Measurements from ENCODE around the gene PRSS22. TPM values are rescaled to one million over a fixed set of nuclear protein-coding genes. Genes with fewer than 3 reads are reported as not detected.

The PRSS22 gene
- polyA plus RNA-seq, 3 donors from 2014 or later: 0.23 to 0.40 TPM; not detected in 1

GRCh38 chr16:2827831-2828520 lies 30.0 kb downstream of the PRSS22 start:
- H3K27me3 Mint-ChIP-seq (ENCODE audit: low read depth in 3 of 3): peaks cover 2 to 5% (median 2%) of the 10 kb centered on the region in 3 donors
- H3K9me3 Mint-ChIP-seq: no peaks in the 10 kb centered on the region
- H3K4me1 Mint-ChIP-seq: no peaks in the 10 kb centered on the region
- no peak overlapping the region for H3K4me3 Mint-ChIP-seq
- no peak for DNase-seq
- H3K27ac Mint-ChIP-seq: no peak overlapping the region
- H3K36me3 Mint-ChIP-seq: no peaks in the 10 kb centered on the region

GRCh38 chr16:2827374-2827791 lies 30.6 kb downstream of the PRSS22 start:
- Mint-ChIP-seq H3K4me1 (no peaks in the 10 kb centered on the region), H3K27me3 (ENCODE audit: low read depth in 3 of 3) (peaks cover 0 to 5% (median 2%) of the 10 kb centered on the region in 3 donors), H3K9me3 (no peaks in the 10 kb centered on the region), H3K4me3 (no peak overlapping the region), H3K36me3 (no peaks in the 10 kb centered on the region), H3K27ac (no peak overlapping the region)
- no peak for DNase-seq

GRCh38 chr16:2826591-2827373 lies 31.2 kb downstream of the PRSS22 start:
- H3K27me3 Mint-ChIP-seq (ENCODE audit: low read depth in 3 of 3): peaks cover 0 to 5% (median 2%) of the 10 kb centered on the region in 3 donors
- no peak overlapping the region for H3K27ac Mint-ChIP-seq
- no peaks in the 10 kb centered on the region for H3K36me3 Mint-ChIP-seq
- no peak overlapping the region for H3K4me3 Mint-ChIP-seq
- no peaks in the 10 kb centered on the region for H3K4me1 Mint-ChIP-seq
- DNase-seq: no peak
- no peaks in the 10 kb centered on the region for H3K9me3 Mint-ChIP-seq

- Mint-ChIP-seq H3K4me1 (no peaks in the 10 kb centered on the region), H3K27me3 (ENCODE audit: low read depth in 3 of 3) (peaks cover 0 to 6% (median 0%) of the 10 kb centered on the region in 3 donors), H3K36me3 (no peaks in the 10 kb centered on the region), H3K9me3 (no peaks in the 10 kb centered on the region), H3K27ac (no peak overlapping the region), H3K4me3 (no peak overlapping the region)
- DNase-seq: no peak
These were observed 32.1 kb downstream of the PRSS22 start for GRCh38 chr16:2825906-2826305.

GRCh38 chr16:2825049-2825742 lies 32.8 kb downstream of the PRSS22 start:
- no peaks in the 10 kb centered on the region for H3K36me3 Mint-ChIP-seq
- no peaks in the 10 kb centered on the region for H3K4me1 Mint-ChIP-seq
- H3K27ac Mint-ChIP-seq: no peak overlapping the region
- H3K9me3 Mint-ChIP-seq: no peaks in the 10 kb centered on the region
- H3K4me3 Mint-ChIP-seq: no peak overlapping the region
- peaks cover 0 to 6% (median 0%) of the 10 kb centered on the region in 3 donors for H3K27me3 Mint-ChIP-seq (ENCODE audit: low read depth in 3 of 3)
- no peak for DNase-seq

GRCh38 chr16:2824626-2825025 lies 33.3 kb downstream of the PRSS22 start:
- H3K4me3 Mint-ChIP-seq: no peak overlapping the region

GRCh38 chr16:2822496-2822895 lies 35.5 kb downstream of the PRSS22 start:
- Mint-ChIP-seq H3K4me1 (no peaks in the 10 kb centered on the region), H3K9me3 (no peaks in the 10 kb centered on the region), H3K36me3 (no peaks in the 10 kb centered on the region), H3K4me3 (no peak overlapping the region), H3K27ac (no peak overlapping the region), H3K27me3 (ENCODE audit: low read depth in 3 of 3) (peaks cover 0 to 6% (median 0%) of the 10 kb centered on the region in 3 donors)
- no peak for DNase-seq

More at GRCh38 chr16:2824626-2825025, 33.3 kb downstream of the PRSS22 start:
- no peaks in the 10 kb centered on the region for H3K4me1 Mint-ChIP-seq
- no peak overlapping the region for H3K27ac Mint-ChIP-seq
- no peaks in the 10 kb centered on the region for H3K9me3 Mint-ChIP-seq
- H3K27me3 Mint-ChIP-seq (ENCODE audit: low read depth in 3 of 3): peaks cover 0 to 6% (median 0%) of the 10 kb centered on the region in 3 donors
- DNase-seq: no peak
- no peaks in the 10 kb centered on the region for H3K36me3 Mint-ChIP-seq

GRCh38 chr16:2822158-2822495 lies 35.8 kb downstream of the PRSS22 start:
- DNase-seq: no peak
- H3K27ac Mint-ChIP-seq: no peak overlapping the region
- H3K9me3 Mint-ChIP-seq: no peaks in the 10 kb centered on the region
- peaks cover 0 to 6% (median 0%) of the 10 kb centered on the region in 3 donors for H3K27me3 Mint-ChIP-seq (ENCODE audit: low read depth in 3 of 3)
- H3K36me3 Mint-ChIP-seq: no peaks in the 10 kb centered on the region
- H3K4me3 Mint-ChIP-seq: no peak overlapping the region
- no peaks in the 10 kb centered on the region for H3K4me1 Mint-ChIP-seq

- H3K27me3 Mint-ChIP-seq (ENCODE audit: low read depth in 3 of 3): peaks cover 0 to 6% (median 0%) of the 10 kb centered on the region in 3 donors
- H3K27ac Mint-ChIP-seq: no peak overlapping the region
- H3K4me1 Mint-ChIP-seq: no peaks in the 10 kb centered on the region
- DNase-seq: no peak
- no peaks in the 10 kb centered on the region for H3K9me3 Mint-ChIP-seq
- no peaks in the 10 kb centered on the region for H3K36me3 Mint-ChIP-seq
- H3K4me3 Mint-ChIP-seq: no peak overlapping the region
These were observed 36.3 kb downstream of the PRSS22 start for GRCh38 chr16:2821487-2822157.

- no peaks in the 10 kb centered on the region for H3K4me1 Mint-ChIP-seq
- H3K27me3 Mint-ChIP-seq (ENCODE audit: low read depth in 3 of 3): peaks cover 0 to 4% (median 0%) of the 10 kb centered on the region in 3 donors
- no peaks in the 10 kb centered on the region for H3K36me3 Mint-ChIP-seq
- no peak overlapping the region for H3K4me3 Mint-ChIP-seq
- no peaks in the 10 kb centered on the region for H3K9me3 Mint-ChIP-seq
- no peak overlapping the region for H3K27ac Mint-ChIP-seq
- DNase-seq: no peak
These were observed 37.0 kb downstream of the PRSS22 start for GRCh38 chr16:2820836-2821486.

GRCh38 chr16:2819939-2820835 lies 37.8 kb downstream of the PRSS22 start:
- Mint-ChIP-seq H3K27ac (no peak overlapping the region), H3K36me3 (no peaks in the 10 kb centered on the region), H3K4me3 (no peak overlapping the region), H3K9me3 (no peaks in the 10 kb centered on the region), H3K4me1 (no peaks in the 10 kb centered on the region), H3K27me3 (ENCODE audit: low read depth in 3 of 3) (peaks cover 0 to 3% (median 0%) of the 10 kb centered on the region in 3 donors)
- DNase-seq: no peak

GRCh38 chr16:2819179-2819938 lies 38.6 kb downstream of the PRSS22 start:
- no peak for DNase-seq
- Mint-ChIP-seq H3K9me3 (no peaks in the 10 kb centered on the region), H3K27me3 (ENCODE audit: low read depth in 3 of 3) (peaks cover 0 to 2% (median 1%) of the 10 kb centered on the region in 3 donors), H3K4me3 (no peak overlapping the region), H3K36me3 (no peaks in the 10 kb centered on the region), H3K27ac (peak overlapping the region in 1 of 6 donors; percentile 26), H3K4me1 (no peaks in the 10 kb centered on the region)
